ENCODE data around the gene DAD1.
"Not testable (repeated sequence)": the region's sequence is repeated elsewhere in the genome, so short reads cannot be mapped to it uniquely, and the experiment has no call there.

Gene DAD1

GRCh38 chr14:22593601-22594000 lies 4.6 kb upstream of the DAD1 start:
- TF ChIP-seq CTCF (IDR thresholded peaks at IDR 0.05; ENCODE audit: insufficient read depth, low read length, poor library complexity, severe bottlenecking) = no peak
- DNase-seq (ENCODE audit: extremely low read depth, insufficient read length) = no peak
- Histone ChIP-seq H3K4me3 (replicated peaks; ENCODE audit: low read depth, low read length) (no peak overlapping the region), H3K27me3 (replicated peaks; ENCODE audit: control insufficient read depth, insufficient read depth, low read length) (no peaks in the 10 kb centered on the region), H3K36me3 (ENCODE audit: control insufficient read depth, insufficient read depth, low read length) (no peaks in the 10 kb centered on the region)

- H3K36me3 ChIP-seq (ENCODE audit: control insufficient read depth, insufficient read depth, low read length) = no peaks in the 10 kb centered on the region
- H3K27me3 ChIP-seq (replicated peaks; ENCODE audit: control insufficient read depth, insufficient read depth, low read length) = no peaks in the 10 kb centered on the region
- DNase-seq (ENCODE audit: extremely low read depth, insufficient read length) = no peak
- no peak for TF ChIP-seq CTCF (IDR thresholded peaks at IDR 0.05; ENCODE audit: insufficient read depth, low read length, poor library complexity, severe bottlenecking)
- H3K4me3 ChIP-seq (replicated peaks; ENCODE audit: low read depth, low read length) = no peak overlapping the region
These were observed 4.2 kb upstream of the DAD1 start for GRCh38 chr14:22593189-22593588.

- Histone ChIP-seq H3K27me3 (replicated peaks; ENCODE audit: control insufficient read depth, insufficient read depth, low read length) (no peaks in the 10 kb centered on the region), H3K36me3 (ENCODE audit: control insufficient read depth, insufficient read depth, low read length) (no peaks in the 10 kb centered on the region), H3K4me3 (replicated peaks; ENCODE audit: low read depth, low read length) (peak overlapping the region; percentile 87)
- TF ChIP-seq CTCF (IDR thresholded peaks at IDR 0.05; ENCODE audit: insufficient read depth, low read length, poor library complexity, severe bottlenecking) = no peak
- no peak for DNase-seq (ENCODE audit: extremely low read depth, insufficient read length)
These were observed 413 bp downstream of the DAD1 start for GRCh38 chr14:22588526-22589095.

- not testable (repeated sequence) for H3K27me3 ChIP-seq (replicated peaks; ENCODE audit: control insufficient read depth, insufficient read depth, low read length); H3K36me3 ChIP-seq (ENCODE audit: control insufficient read depth, insufficient read depth, low read length); DNase-seq (ENCODE audit: extremely low read depth, insufficient read length)
- peak overlapping the region; percentile 87 for H3K4me3 ChIP-seq (replicated peaks; ENCODE audit: low read depth, low read length)
These were observed 1.2 kb downstream of the DAD1 start for GRCh38 chr14:22587677-22588422.

- TF ChIP-seq CTCF (IDR thresholded peaks at IDR 0.05; ENCODE audit: insufficient read depth, low read length, poor library complexity, severe bottlenecking) = no peak
- no peaks in the 10 kb centered on the region for H3K36me3 ChIP-seq (ENCODE audit: control insufficient read depth, insufficient read depth, low read length)
- DNase-seq (ENCODE audit: extremely low read depth, insufficient read length) = no peak
- H3K4me3 ChIP-seq (replicated peaks; ENCODE audit: low read depth, low read length) = peak overlapping the region; percentile 87
- H3K27me3 ChIP-seq (replicated peaks; ENCODE audit: control insufficient read depth, insufficient read depth, low read length) = no peaks in the 10 kb centered on the region
These were observed 1.8 kb downstream of the DAD1 start for GRCh38 chr14:22587247-22587646.

GRCh38 chr14:22583994-22584393 lies 5.0 kb downstream of the DAD1 start:
- H3K36me3 ChIP-seq (ENCODE audit: control insufficient read depth, insufficient read depth, low read length) = peaks cover 2% of the 10 kb centered on the region; the same call in 1 of the 2 replicates
- DNase-seq (ENCODE audit: extremely low read depth, insufficient read length) = no peak
- no peaks in the 10 kb centered on the region for H3K27me3 ChIP-seq (replicated peaks; ENCODE audit: control insufficient read depth, insufficient read depth, low read length)
- no peak for TF ChIP-seq CTCF (IDR thresholded peaks at IDR 0.05; ENCODE audit: insufficient read depth, low read length, poor library complexity, severe bottlenecking)
- no peak overlapping the region for H3K4me3 ChIP-seq (replicated peaks; ENCODE audit: low read depth, low read length)
